ENCODE results near the gene CAPN5. TPM values are rescaled to one million over a fixed set of nuclear protein-coding genes. Genes with fewer than 3 reads are reported as not detected.
A peak's percentile ranks its signal among the peaks of the same experiment; 100 is the strongest.

Gene CAPN5
- total and polyA plus RNA-seq, 2 of the 8 experiments (the other 6 are each of a cell fraction or from before 2014, with no cell fraction given) = 21.5 to 22.4 TPM

- Histone ChIP-seq H3K4ac (replicated peaks; ENCODE audit: insufficient read length, low read depth, low read length) (no peak overlapping the region), H3K4me2 (ENCODE audit: insufficient read depth in 1 of 2, low read depth in 2 of 2, low read length in 2 of 2) (no peak overlapping the region), H4K20me1 (replicated peaks in 1 of 2; ENCODE audit: control insufficient read depth in 1 of 2, insufficient read depth in 2 of 2, low read length in 2 of 2) (no peaks in the 10 kb centered on the region), H3K23me2 (ENCODE audit: low read depth, low read length) (no peaks in the 10 kb centered on the region), H3K79me1 (ENCODE audit: low read depth, low read length) (no peaks in the 10 kb centered on the region), H3K4me1 (replicated peaks in 1 of 4; ENCODE audit: control insufficient read depth in 3 of 4, insufficient read depth in 4 of 4, low read length in 3 of 4) (peaks cover 0 to 9% (median 3%) of the 10 kb centered on the region in 4 experiments; a peak in 4 of 7 replicates), H4K8ac (ENCODE audit: extremely low read depth, insufficient read depth, low read length) (peak overlapping the region; percentile 30; the same call in 1 of the 2 replicates), H3K4me3 (ENCODE audit: extremely low read depth in 1 of 4, insufficient read depth in 2 of 4, low read depth in 3 of 4, low read length in 4 of 4) (no peak overlapping the region), H3K18ac (ENCODE audit: extremely low read depth, low read length) (no peak overlapping the region), H2AFZ (ENCODE audit: low read length) (no peak overlapping the region), H3K27me3 (replicated peaks in 1 of 4; ENCODE audit: control insufficient read depth in 3 of 4, extremely low read depth in 1 of 4, insufficient read depth in 3 of 4, low read length in 3 of 4) (no peaks in the 10 kb centered on the region; a peak in 1 of 7 replicates), H4K5ac (ENCODE audit: insufficient read length, low read depth, low read length) (no peak overlapping the region), H3K14ac (ENCODE audit: insufficient read length) (no peak overlapping the region), H2BK20ac (ENCODE audit: low read length) (no peak overlapping the region), H3K79me2 (ENCODE audit: control insufficient read depth in 1 of 2, insufficient read depth in 2 of 2, low read length in 2 of 2) (no peaks in the 10 kb centered on the region), H2BK12ac (ENCODE audit: low read depth, low read length) (no peak overlapping the region), H3K9ac (replicated peaks in 1 of 4; ENCODE audit: extremely low read depth in 1 of 4, low read depth in 3 of 4, low read length in 3 of 4) (no peak overlapping the region), H2BK5ac (ENCODE audit: low read depth, low read length) (no peak overlapping the region), H3K23ac (ENCODE audit: insufficient read length) (no peak overlapping the region), H2AK5ac (ENCODE audit: low read depth, low read length) (no peak overlapping the region), H3K56ac (replicated peaks; ENCODE audit: insufficient read length, low read depth, low read length) (no peak overlapping the region), H2BK15ac (ENCODE audit: low read length) (no peak overlapping the region; the same call in 1 of the 2 replicates), H3K27ac (ENCODE audit: low read depth, low read length) (no peak overlapping the region), H3K9me3 (ENCODE audit: insufficient read depth in 2 of 2, low read depth in 1 of 2, low read length in 1 of 2) (no peaks in the 10 kb centered on the region), H4K91ac (replicated peaks; ENCODE audit: insufficient read length, low read length) (no peak overlapping the region), H2BK120ac (replicated peaks; ENCODE audit: low read depth, low read length) (no peak overlapping the region), H3K36me3 (ENCODE audit: control insufficient read depth in 2 of 4, insufficient read depth in 4 of 4, low read length in 3 of 4) (no peaks in the 10 kb centered on the region)
- POLR2A ChIA-PET (ENCODE audit: partially characterized antibody) = interaction anchor here (1.7 kb wide), 1 partner anchor 9 kb away, joined by 6 read pairs; no protein-coding TSS in a partner anchor
- FAIRE-seq (no peak), DNase-seq (ENCODE audit: low read depth in 1 of 2, low spot score in 2 of 2) (no peak)
- no peak for TF ChIP-seq NRF1 (IDR thresholded peaks at IDR 0.05; ENCODE audit: low read depth, low read length)
- TF ChIP-seq ATF2 (IDR thresholded peaks at IDR 0.05; ENCODE audit: low read length) = no peak
- no peak for TF ChIP-seq KDM4A (IDR thresholded peaks at IDR 0.05; ENCODE audit: low read depth, low read length, severe bottlenecking)
- TF ChIP-seq MAFK (IDR thresholded peaks at IDR 0.05; ENCODE audit: low read depth, low read length) = no peak
- no peak for TF ChIP-seq POLR2A (IDR thresholded peaks at IDR 0.05; ENCODE audit: control extremely low read depth in 1 of 2, low read depth in 2 of 2, low read length in 2 of 2)
- CTCF ChIA-PET (ENCODE audit: partially characterized antibody) = interaction anchor here (0.9 to 6.0 kb wide), 4 partner anchors 13 to 57 kb away, joined by 3 to 48 read pairs (median 28); partner anchors contain the start of gene MYO7A
- 87% methylated on average over 4 of the region's 4 CpGs; no CpG with 5 or more reads in 1 of the 2 experiments for WGBS, 2 experiments (ENCODE audit: extremely low coverage in 1 of 2, insufficient coverage in 1 of 2, insufficient read length in 1 of 2, insufficient replicate concordance in 2 of 2, low coverage in 1 of 2, low lambda C conversion rate in 2 of 2, missing lambda C conversion rate in 1 of 2)
Measured at GRCh38 chr11:77141475-77141874, 74.7 kb downstream of the CAPN5 start.
